Mesodermal cell (in vitro differentiated cells): Measurements from ENCODE around the gene NRL.

ENCODE experiments used
- H3K27ac ChIP-seq: 2 replicates; pipeline ENCODE4 v1.7.0; 2013; ENCODE audit warnings: mild to moderate bottlenecking, low read depth, low read length, moderate library complexity; ENCODE audit not compliant: severe bottlenecking
- H3K36me3 ChIP-seq: 2 replicates; pipeline ENCODE4 v1.7.1; 2013; ENCODE audit warnings: mild to moderate bottlenecking, low read length, moderate library complexity; ENCODE audit not compliant: control insufficient read depth, insufficient read depth
- H3K4me1 ChIP-seq: one replicate; pipeline ENCODE4 v1.7.1; 2013; ENCODE audit warnings: mild to moderate bottlenecking, low read length; ENCODE audit not compliant: insufficient read depth, control insufficient read depth, poor library complexity, severe bottlenecking
- H3K4me3 ChIP-seq: 2 replicates; pipeline ENCODE4 v1.7.0; 2013; ENCODE audit warnings: low read length, control low read depth, mild to moderate bottlenecking; ENCODE audit not compliant: insufficient read depth, poor library complexity, severe bottlenecking; ENCODE audit errors: extremely low read depth
- H3K9me3 ChIP-seq: 2 replicates; pipeline ENCODE4 v1.7.1; 2013; ENCODE audit warnings: mild to moderate bottlenecking, low read length, moderate library complexity; ENCODE audit not compliant: control insufficient read depth
- WGBS, 2 experiments: methylation state at CpG; one replicate each; pipeline ENCODE4 v1.1.5; 2013; ENCODE audit warnings: missing lambda C conversion rate in 2 of 2; ENCODE audit not compliant: insufficient coverage in 2 of 2; 5-methylcytosine and 5-hydroxymethylcytosine counted together

NRL gene

DNA sequence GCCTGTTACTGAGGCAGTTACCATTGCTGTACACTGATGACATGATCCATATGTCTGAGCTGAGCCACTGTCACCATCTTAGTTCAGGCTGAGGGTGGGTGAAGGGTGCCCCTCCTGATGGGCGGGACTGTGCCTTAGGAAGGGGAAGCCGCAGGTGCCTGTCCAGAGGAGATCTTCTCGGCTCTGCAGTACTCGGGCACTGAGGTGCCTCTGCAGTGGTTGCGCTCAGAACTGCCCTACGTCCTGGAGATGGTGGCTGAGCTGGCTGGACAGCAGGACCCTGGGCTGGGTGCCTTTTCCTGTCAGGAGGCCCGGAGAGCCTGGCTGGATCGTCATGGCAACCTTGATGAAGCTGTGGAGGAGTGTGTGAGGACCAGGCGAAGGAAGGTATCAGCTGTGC is 36.2 kb upstream of the NRL start:
- H3K4me3 ChIP-seq, result no peak overlapping the region
- H3K27ac ChIP-seq, result no peak overlapping the region
- peaks cover 77% of the 10 kb centered on the region for H3K36me3 ChIP-seq
- no peaks in the 10 kb centered on the region for H3K9me3 ChIP-seq
- 95 to 100% methylated on average over 4 to 9 of the region's 9 CpGs for WGBS, 2 experiments
- peaks cover 2% of the 10 kb centered on the region for H3K4me1 ChIP-seq

DNA sequence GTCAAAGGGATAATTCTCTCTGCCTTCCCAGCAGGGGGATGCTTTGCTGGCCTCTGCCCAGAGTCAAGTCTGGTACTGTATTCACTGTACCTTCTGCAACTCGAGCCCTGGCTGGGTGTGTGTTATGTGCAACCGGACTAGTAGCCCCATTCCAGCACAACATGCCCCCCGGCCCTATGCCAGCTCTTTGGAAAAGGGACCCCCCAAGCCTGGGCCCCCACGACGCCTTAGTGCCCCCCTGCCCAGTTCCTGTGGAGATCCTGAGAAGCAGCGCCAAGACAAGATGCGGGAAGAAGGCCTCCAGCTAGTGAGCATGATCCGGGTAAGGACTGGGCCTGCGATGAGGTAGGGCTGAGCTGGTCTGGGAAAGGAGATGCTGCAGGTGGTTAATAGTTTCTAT is 35.8 kb upstream of the NRL start:
- 96 to 100% methylated on average over 7 to 8 of the region's 9 CpGs for WGBS, 2 experiments
- Histone ChIP-seq H3K4me1 (peaks cover 6% of the 10 kb centered on the region), H3K4me3 (no peak overlapping the region), H3K36me3 (peaks cover 73% of the 10 kb centered on the region), H3K27ac (no peak overlapping the region), H3K9me3 (no peaks in the 10 kb centered on the region)

GRCh38 chr14:24150061-24150460 is 35.3 kb upstream of the NRL start:
- no peak overlapping the region for H3K27ac ChIP-seq
- WGBS, 2 experiments, result 95 to 98% methylated on average over 9 of the region's 9 CpGs
- H3K4me3 ChIP-seq, result no peak overlapping the region
- peaks cover 9% of the 10 kb centered on the region for H3K4me1 ChIP-seq
- no peaks in the 10 kb centered on the region for H3K9me3 ChIP-seq
- H3K36me3 ChIP-seq, result peaks cover 67% of the 10 kb centered on the region

- no peak overlapping the region for H3K4me3 ChIP-seq
- WGBS, 2 experiments, result 100% methylated on average over 1 of the region's 3 CpGs
- H3K4me1 ChIP-seq, result peaks cover 9% of the 10 kb centered on the region
- peaks cover 65% of the 10 kb centered on the region for H3K36me3 ChIP-seq
- H3K27ac ChIP-seq, result no peak overlapping the region
- H3K9me3 ChIP-seq, result no peaks in the 10 kb centered on the region
These were observed 34.7 kb upstream of the NRL start for GRCh38 chr14:24149302-24149969.

DNA sequence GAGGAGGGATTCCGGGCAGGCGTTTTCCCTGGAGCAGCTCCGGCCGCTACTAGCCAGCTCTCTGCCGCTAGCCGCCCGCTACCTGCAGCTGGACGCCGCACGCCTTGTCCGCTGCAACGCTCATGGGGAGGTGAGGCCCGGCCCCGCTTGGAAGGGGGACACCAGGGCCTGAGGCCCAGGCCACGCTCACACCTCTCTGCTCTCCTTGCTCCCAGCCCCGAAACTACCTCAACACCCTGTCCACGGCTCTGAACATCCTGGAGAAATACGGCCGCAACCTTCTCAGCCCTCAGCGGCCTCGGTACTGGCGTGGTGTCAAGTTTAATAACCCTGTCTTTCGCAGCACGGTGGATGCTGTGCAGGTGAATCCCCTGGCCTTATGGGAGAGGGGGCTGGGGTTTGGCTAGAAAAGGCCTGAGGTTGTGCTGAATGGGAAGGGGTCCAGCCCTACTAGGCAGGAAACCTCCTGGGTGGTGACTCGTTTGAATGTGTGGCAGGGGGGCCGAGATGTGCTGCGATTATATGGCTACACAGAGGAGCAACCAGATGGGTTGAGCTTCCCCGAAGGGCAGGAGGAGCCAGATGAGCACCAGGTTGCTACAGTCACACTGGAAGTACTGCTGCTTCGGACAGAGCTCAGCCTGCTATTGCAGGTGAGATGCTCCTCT is 33.1 kb upstream of the NRL start:
- Histone ChIP-seq H3K4me3 (peak overlapping the region; percentile 95), H3K9me3 (no peaks in the 10 kb centered on the region), H3K4me1 (peaks cover 9% of the 10 kb centered on the region), H3K36me3 (peaks cover 62% of the 10 kb centered on the region), H3K27ac (peak overlapping the region; percentile 24)
- WGBS, 2 experiments, result 7 to 9% methylated on average over 29 of the region's 29 CpGs

DNA sequence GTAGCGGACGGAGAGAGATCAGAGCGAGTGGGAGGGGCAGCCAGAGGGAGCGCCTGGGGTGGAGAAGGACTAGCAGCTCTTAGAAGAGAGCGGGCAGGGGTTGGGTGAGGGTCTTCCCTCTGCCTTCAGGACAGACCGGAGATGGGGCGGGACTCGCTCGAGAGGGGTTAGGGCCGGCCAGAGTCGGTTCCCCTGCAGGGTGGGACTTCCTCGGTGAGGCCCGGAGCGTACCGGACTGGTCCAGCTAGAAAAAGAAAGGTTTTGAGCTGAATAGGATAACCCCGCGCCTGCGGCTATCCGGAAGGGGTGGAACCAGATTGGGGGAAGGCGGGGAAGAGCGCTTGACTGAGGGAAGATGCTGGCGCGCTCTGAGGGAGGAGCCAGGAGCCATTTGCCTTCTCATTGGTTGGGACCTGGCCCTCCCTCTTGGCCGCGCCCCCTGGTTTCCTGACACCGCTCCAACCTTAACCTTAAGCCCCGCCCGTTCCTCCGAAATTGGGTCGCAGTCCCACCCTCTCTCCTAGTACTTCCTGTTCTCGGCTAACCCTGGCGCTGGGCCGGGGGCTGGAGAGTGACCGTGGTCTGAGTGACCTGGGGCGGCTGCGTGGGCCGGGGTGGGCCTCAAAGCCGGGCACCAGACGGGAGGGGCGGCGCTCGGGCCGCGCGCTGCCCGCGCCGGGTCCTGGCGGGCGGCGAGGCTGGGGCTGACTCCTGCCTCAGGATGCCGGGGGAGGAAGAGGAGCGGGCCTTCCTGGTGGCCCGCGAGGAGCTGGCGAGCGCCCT is 32.4 kb upstream of the NRL start, which contains the start of gene RNF31:
TSS of gene RNF31 (plus strand) at position 521 of the 783 bp plus-strand sequence. CDS start at position 722, 201 bp downstream.
- peaks cover 55% of the 10 kb centered on the region for H3K36me3 ChIP-seq

GRCh38 chr14:24146453-24146977 is 31.8 kb upstream of the NRL start, which contains the start of gene PSME2:
Gene PSME2, minus strand, starts transcription at chr14:24146610. Its CDS starts 29 bp downstream, at chr14:24146581.
- Histone ChIP-seq H3K4me3 (peak within 1 kb of the TSS; percentile 95), H3K27ac (peak within 1 kb of the TSS; percentile 75), H3K4me1 (peaks cover 9% of the 10 kb centered on the region), H3K9me3 (no peaks in the 10 kb centered on the region), H3K36me3 (peaks cover 48% of the 10 kb centered on the region)
- WGBS, 2 experiments, result 0 to 1% methylated on average over 13 to 15 of the region's 25 CpGs

More for the DNA sequence above, 32.4 kb upstream of the NRL start, which contains the start of gene RNF31:
- Histone ChIP-seq H3K27ac (peak within 1 kb of the TSS; percentile 75), H3K4me1 (peaks cover 9% of the 10 kb centered on the region), H3K9me3 (no peaks in the 10 kb centered on the region), H3K4me3 (peak within 1 kb of the TSS; percentile 95)
- 0% methylated on average over 49 to 50 of the region's 57 CpGs for WGBS, 2 experiments

DNA sequence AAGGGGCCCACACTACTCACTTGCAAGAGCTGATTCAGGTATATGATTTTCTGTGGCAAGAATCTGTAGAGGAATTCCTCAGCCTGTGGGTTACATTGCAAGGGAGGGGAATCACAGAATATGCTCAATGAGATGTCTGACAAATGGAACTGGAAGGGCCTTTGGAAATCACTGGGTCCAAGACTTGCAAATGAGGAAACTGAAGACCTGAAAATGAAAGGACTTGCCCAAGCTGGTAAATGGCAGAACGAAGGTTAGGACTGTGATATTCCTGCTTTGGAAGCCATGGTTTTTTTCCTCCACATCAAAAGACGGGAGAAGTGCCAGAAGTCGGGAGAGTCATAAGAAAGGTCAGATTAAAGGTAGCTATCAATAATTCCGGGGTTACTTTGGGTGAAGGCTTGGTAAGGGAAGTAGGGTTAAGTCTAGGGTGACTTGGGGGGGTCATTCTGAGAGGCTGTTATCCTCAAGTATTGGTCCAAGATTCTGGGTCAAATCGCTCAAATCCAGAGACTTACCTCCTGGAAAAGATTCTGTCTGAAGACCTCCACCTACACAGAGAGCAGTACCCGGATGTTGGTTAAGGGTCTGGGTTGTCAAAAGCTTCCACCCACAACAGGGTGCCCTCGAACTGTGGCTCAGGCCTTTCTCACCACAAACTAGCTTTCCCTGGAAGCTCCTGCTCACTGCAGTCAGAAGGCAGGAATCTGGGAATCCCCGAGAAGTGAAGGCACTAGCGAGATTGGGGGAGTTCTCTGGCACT is 31.1 kb upstream of the NRL start:
- WGBS, 2 experiments, result 47 to 66% methylated on average over 3 to 6 of the region's 9 CpGs

DNA sequence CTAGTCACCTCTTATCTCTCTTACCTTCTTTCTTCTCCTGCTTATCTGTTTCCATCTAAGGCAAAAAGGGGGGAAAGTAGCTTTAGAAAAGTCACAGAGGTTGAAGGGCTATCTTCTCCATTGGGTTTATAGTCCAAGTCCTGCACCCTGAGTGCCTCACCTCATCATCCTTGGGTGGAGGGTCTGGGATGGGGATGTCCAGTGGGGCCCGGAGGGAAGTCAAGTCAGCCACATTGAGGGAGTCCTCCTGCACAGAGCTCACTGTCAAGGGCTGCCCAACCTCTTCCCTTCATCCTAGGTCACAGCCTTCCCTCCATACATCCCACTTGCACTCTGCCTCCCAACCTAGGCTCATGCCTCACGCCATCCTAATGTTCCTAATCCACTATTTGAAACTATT is 30.5 kb upstream of the NRL start:
- H3K9me3 ChIP-seq, result no peaks in the 10 kb centered on the region
- H3K27ac ChIP-seq, result no peak overlapping the region
- H3K4me1 ChIP-seq, result peaks cover 9% of the 10 kb centered on the region
- WGBS, 2 experiments, result 100% methylated on average over 2 of the region's 2 CpGs; no CpG with 5 or more reads in 1 of the 2 experiments
- no peak overlapping the region for H3K4me3 ChIP-seq
- peaks cover 35% of the 10 kb centered on the region for H3K36me3 ChIP-seq

More for the DNA sequence above, 31.1 kb upstream of the NRL start:
- H3K4me3 ChIP-seq, result peak overlapping the region; percentile 95
- peak overlapping the region; percentile 71 for H3K27ac ChIP-seq
- peaks cover 9% of the 10 kb centered on the region for H3K4me1 ChIP-seq
- H3K36me3 ChIP-seq, result peaks cover 42% of the 10 kb centered on the region
- H3K9me3 ChIP-seq, result no peaks in the 10 kb centered on the region

GRCh38 chr14:24144451-24144850 is 29.7 kb upstream of the NRL start:
- Histone ChIP-seq H3K27ac (no peak overlapping the region), H3K9me3 (no peaks in the 10 kb centered on the region), H3K4me1 (peaks cover 9% of the 10 kb centered on the region), H3K4me3 (no peak overlapping the region), H3K36me3 (peaks cover 31% of the 10 kb centered on the region)
- WGBS, 2 experiments, result 100% methylated on average over 1 of the region's 1 CpG; no CpG with 5 or more reads in 1 of the 2 experiments
